H9 (cell line): Measurements from ENCODE around the gene HSPA9. TPM values are rescaled to one million over a fixed set of nuclear protein-coding genes. Genes with fewer than 3 reads are reported as not detected.
A peak's percentile ranks its signal among the peaks of the same experiment; 100 is the strongest.

Experiments
- DNase-seq: peaks from one replicate; pipeline ENCODE4 v3.0.0-alpha.2; 2017
- H2AFZ ChIP-seq: one replicate; pipeline ENCODE4 v1.6.1; 2013; ENCODE audit warnings: mild to moderate bottlenecking, low read length, control low read depth, moderate library complexity
- H2AK5ac ChIP-seq: 2 replicates; pipeline ENCODE4 v1.6.1; 2013; ENCODE audit warnings: low read length, control low read depth, mixed read lengths; ENCODE audit not compliant: insufficient read length
- H2BK120ac ChIP-seq: one replicate; pipeline ENCODE4 v1.6.1; 2013; ENCODE audit warnings: low read depth, mild to moderate bottlenecking, low read length, control low read depth, inconsistent platforms; ENCODE audit not compliant: poor library complexity, severe bottlenecking
- H2BK12ac ChIP-seq: 2 replicates; pipeline ENCODE4 v1.6.1; 2013; ENCODE audit warnings: low read length, control low read depth, mixed read lengths, low read depth; ENCODE audit not compliant: insufficient read length
- H2BK15ac ChIP-seq: 2 replicates; pipeline ENCODE4 v1.6.1; 2013; ENCODE audit warnings: low read depth, low read length, control low read depth
- H2BK20ac ChIP-seq: one replicate; pipeline ENCODE4 v1.6.1; 2013; ENCODE audit warnings: low read depth, mild to moderate bottlenecking, low read length, control low read depth, inconsistent platforms; ENCODE audit not compliant: poor library complexity, severe bottlenecking
- H2BK5ac ChIP-seq: 2 replicates; pipeline ENCODE4 v1.6.1; 2013; ENCODE audit warnings: low read length, control low read depth, mixed read lengths; ENCODE audit not compliant: insufficient read length
- H3K14ac ChIP-seq: 2 replicates; pipeline ENCODE4 v1.6.1; 2013; ENCODE audit warnings: low read length, control low read depth; ENCODE audit not compliant: insufficient read depth
- H3K18ac ChIP-seq: 2 replicates; pipeline ENCODE4 v1.6.1; 2013; ENCODE audit warnings: low read depth, mild to moderate bottlenecking, mixed read lengths, low read length, control low read depth; ENCODE audit not compliant: insufficient read length
- H3K23ac ChIP-seq: 2 replicates; pipeline ENCODE4 v1.6.1; 2013; ENCODE audit warnings: low read length, control low read depth, mixed read lengths, low read depth; ENCODE audit not compliant: insufficient read length
- H3K23me2 ChIP-seq: 2 replicates; pipeline ENCODE4 v1.6.1; 2013; ENCODE audit warnings: low read depth, mild to moderate bottlenecking, mixed read lengths, low read length, control low read depth; ENCODE audit not compliant: insufficient read length, poor library complexity, severe bottlenecking
- H3K27ac ChIP-seq: 2 replicates; pipeline ENCODE4 v1.5.1; 2013; ENCODE audit warnings: low read length, control low read depth, mixed read lengths, low read depth; ENCODE audit not compliant: insufficient read length
- H3K27me3 ChIP-seq: 2 replicates; pipeline ENCODE4 v1.6.1; 2013; ENCODE audit warnings: low read length, control low read depth, inconsistent platforms; ENCODE audit not compliant: insufficient read depth
- H3K4ac ChIP-seq: 2 replicates; pipeline ENCODE4 v1.6.1; 2013; ENCODE audit warnings: low read depth, mild to moderate bottlenecking, control low read depth, inconsistent platforms, low read length, moderate library complexity
- H3K4me1 ChIP-seq: 2 replicates; pipeline ENCODE4 v1.6.1; 2013; ENCODE audit warnings: low read length, control low read depth, inconsistent platforms; ENCODE audit not compliant: insufficient read depth
- H3K4me2 ChIP-seq: 2 replicates; pipeline ENCODE4 v1.6.1; 2013; ENCODE audit warnings: low read length, control low read depth, mixed read lengths; ENCODE audit not compliant: insufficient read length, insufficient read depth
- H3K56ac ChIP-seq: 2 replicates; pipeline ENCODE4 v1.6.1; 2013; ENCODE audit warnings: low read depth, mild to moderate bottlenecking, mixed read lengths, low read length, control low read depth; ENCODE audit not compliant: insufficient read length
- H3K79me1 ChIP-seq: 2 replicates; pipeline ENCODE4 v1.6.1; 2013; ENCODE audit warnings: low read depth, mild to moderate bottlenecking, moderate library complexity, low read length, control low read depth, inconsistent platforms; ENCODE audit not compliant: insufficient read depth, poor library complexity, severe bottlenecking
- H3K79me2 ChIP-seq: 2 replicates; pipeline ENCODE4 v1.6.1; 2013; ENCODE audit warnings: low read length, control low read depth, inconsistent platforms; ENCODE audit not compliant: insufficient read depth
- H3K9ac ChIP-seq: 2 replicates; pipeline ENCODE4 v1.6.1; 2013; ENCODE audit warnings: low read length, control low read depth, mixed read lengths; ENCODE audit not compliant: insufficient read length; ENCODE audit errors: extremely low read depth
- H3K9me3 ChIP-seq: one replicate; pipeline ENCODE4 v1.6.1; 2013; ENCODE audit warnings: low read depth, low read length, inconsistent platforms; ENCODE audit not compliant: control insufficient read depth
- H3T11ph ChIP-seq: one replicate; pipeline ENCODE4 v1.6.1; 2013; ENCODE audit warnings: mild to moderate bottlenecking, low read length, control low read depth, inconsistent platforms
- H4K20me1 ChIP-seq: one replicate; pipeline ENCODE4 v1.6.1; 2013; ENCODE audit not compliant: control insufficient read depth, insufficient read length, insufficient read depth
- H4K5ac ChIP-seq: 2 replicates; pipeline ENCODE4 v1.6.1; 2013; ENCODE audit warnings: low read depth, mild to moderate bottlenecking, mixed read lengths, low read length, control low read depth; ENCODE audit not compliant: insufficient read length
- H4K8ac ChIP-seq: replicated peaks from 2 replicates; pipeline ENCODE4 v1.6.1; 2013; ENCODE audit warnings: low read length, control low read depth, mixed read lengths, low read depth; ENCODE audit not compliant: insufficient read length
- H4K91ac ChIP-seq: 2 replicates; pipeline ENCODE4 v1.6.1; 2013; ENCODE audit warnings: low read depth, mild to moderate bottlenecking, moderate library complexity, mixed read lengths, low read length, control low read depth; ENCODE audit not compliant: insufficient read length
- H3K27ac Mint-ChIP-seq, 3 experiments: 2 replicates in 2 of 3; 3 replicates in 1 of 3; pipeline ENCODE4 v1.8.0; 2020 to 2021; ENCODE audit warnings: mixed read lengths in 3 of 3, mild to moderate bottlenecking in 1 of 3, moderate library complexity in 1 of 3
- H3K27me3 Mint-ChIP-seq: 2 replicates; pipeline ENCODE4 v1.8.0; 2021; ENCODE audit warnings: low read depth, mild to moderate bottlenecking, moderate library complexity, mixed read lengths
- H3K36me3 Mint-ChIP-seq, 3 experiments: 2 replicates in 2 of 3; 3 replicates in 1 of 3; pipeline ENCODE4 v1.8.0; 2020 to 2021; ENCODE audit warnings: low read depth in 3 of 3, mixed read lengths in 3 of 3; ENCODE audit not compliant: insufficient read depth in 1 of 3
- H3K4me1 Mint-ChIP-seq, 2 experiments: 2 replicates each; pipeline ENCODE4 v1.8.0; 2020; ENCODE audit warnings: mixed read lengths in 2 of 2
- H3K4me3 Mint-ChIP-seq, 2 experiments: 2 replicates in 1 of 2; 3 replicates in 1 of 2; pipeline ENCODE4 v1.8.0; 2020 to 2021; ENCODE audit warnings: mild to moderate bottlenecking in 2 of 2, mixed read lengths in 2 of 2, moderate library complexity in 1 of 2
- H3K9me3 Mint-ChIP-seq, 2 experiments: 2 replicates in 1 of 2; 3 replicates in 1 of 2; pipeline ENCODE4 v1.8.0; 2020; ENCODE audit warnings: mild to moderate bottlenecking in 2 of 2, mixed read lengths in 2 of 2, moderate library complexity in 1 of 2
- WGBS: extraction: QIAGEN DNeasy Blood & Tissue Kit; methylation state at CpG from one replicate; pipeline ENCODE4 v1.1.7; 2013; ENCODE audit warnings: missing lambda C conversion rate, low lambda C conversion rate, mixed read lengths; ENCODE audit not compliant: insufficient read length; ENCODE audit errors: extremely low coverage; 5-methylcytosine and 5-hydroxymethylcytosine counted together
- total RNA-seq: library from RNA; stranded (reverse); gene quantifications from 2 replicates; pipeline ENCODE4 v1.2.1, GENCODE V29; 2021
- TF ChIP-seq, protein P1 (sequence below): fragments of 200-600 bp; sonication (generic); conservative IDR thresholded peaks from 3 replicates; pipeline ENCODE4 v1.8.0; 2021; ENCODE audit warnings: antibody characterized with exemption, mild to moderate bottlenecking

Gene HSPA9
- total RNA-seq, 1 experiment from 2014 or later = 397 TPM

DNA sequence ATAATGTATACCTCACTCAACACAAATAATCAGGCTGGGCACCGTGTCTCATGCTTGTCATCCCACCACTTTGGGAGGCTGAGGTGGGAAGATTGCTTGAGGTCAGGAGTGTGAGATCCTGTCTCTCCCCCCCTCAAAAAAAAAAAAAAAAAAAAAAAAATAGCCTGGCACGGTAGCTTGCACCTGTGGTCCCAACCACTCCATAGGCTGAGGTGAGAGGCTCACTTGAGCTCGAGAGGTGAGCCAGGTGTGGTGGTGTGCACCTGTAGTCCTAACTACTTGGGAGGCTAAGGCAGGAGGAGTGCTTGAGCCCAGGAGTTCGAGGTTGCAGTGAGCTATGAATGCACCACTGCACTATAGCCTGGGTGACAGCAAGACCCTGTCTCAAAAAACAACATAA is 22.5 kb downstream of the HSPA9 start:
- Histone ChIP-seq H3K18ac (no peak overlapping the region), H3K9ac (no peak overlapping the region), H4K91ac (no peak overlapping the region), H4K8ac (no peak overlapping the region), H3K4me2 (no peak overlapping the region), H2AK5ac (no peak overlapping the region), H4K20me1 (no peaks in the 10 kb centered on the region), H3K79me2 (peaks cover 6% of the 10 kb centered on the region; the same call in 1 of the 2 replicates), H3K9me3 (no peaks in the 10 kb centered on the region), H4K5ac (no peak overlapping the region), H3K79me1 (no peaks in the 10 kb centered on the region), H2BK5ac (no peak overlapping the region), H3K27me3 (no peaks in the 10 kb centered on the region), H3K56ac (no peak overlapping the region), H2BK12ac (no peak overlapping the region), H3K23me2 (no peaks in the 10 kb centered on the region), H2BK15ac (no peak overlapping the region), H3K14ac (no peak overlapping the region), H2AFZ (no peak overlapping the region), H3K23ac (no peak overlapping the region), H3K4ac (no peak overlapping the region), H3K4me1 (no peaks in the 10 kb centered on the region), H2BK20ac (no peak overlapping the region), H2BK120ac (no peak overlapping the region), H3T11ph (no peak overlapping the region), H3K27ac (no peak overlapping the region)
- peak overlapping the region in 1 of 3 experiments; percentile 36; a peak in 1 of 7 replicates for H3K27ac Mint-ChIP-seq
- H3K27me3 Mint-ChIP-seq = no peaks in the 10 kb centered on the region
- TF ChIP-seq, protein P1, sequence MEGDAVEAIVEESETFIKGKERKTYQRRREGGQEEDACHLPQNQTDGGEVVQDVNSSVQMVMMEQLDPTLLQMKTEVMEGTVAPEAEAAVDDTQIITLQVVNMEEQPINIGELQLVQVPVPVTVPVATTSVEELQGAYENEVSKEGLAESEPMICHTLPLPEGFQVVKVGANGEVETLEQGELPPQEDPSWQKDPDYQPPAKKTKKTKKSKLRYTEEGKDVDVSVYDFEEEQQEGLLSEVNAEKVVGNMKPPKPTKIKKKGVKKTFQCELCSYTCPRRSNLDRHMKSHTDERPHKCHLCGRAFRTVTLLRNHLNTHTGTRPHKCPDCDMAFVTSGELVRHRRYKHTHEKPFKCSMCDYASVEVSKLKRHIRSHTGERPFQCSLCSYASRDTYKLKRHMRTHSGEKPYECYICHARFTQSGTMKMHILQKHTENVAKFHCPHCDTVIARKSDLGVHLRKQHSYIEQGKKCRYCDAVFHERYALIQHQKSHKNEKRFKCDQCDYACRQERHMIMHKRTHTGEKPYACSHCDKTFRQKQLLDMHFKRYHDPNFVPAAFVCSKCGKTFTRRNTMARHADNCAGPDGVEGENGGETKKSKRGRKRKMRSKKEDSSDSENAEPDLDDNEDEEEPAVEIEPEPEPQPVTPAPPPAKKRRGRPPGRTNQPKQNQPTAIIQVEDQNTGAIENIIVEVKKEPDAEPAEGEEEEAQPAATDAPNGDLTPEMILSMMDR = no peak
- H3K4me1 Mint-ChIP-seq = peaks cover 2 to 3% of the 10 kb centered on the region in 2 experiments; a peak in 3 of 4 replicates
- no CpG with 5 or more reads among the region's 4 CpGs for WGBS
- H3K4me3 Mint-ChIP-seq = no peak overlapping the region
- no peaks in the 10 kb centered on the region for H3K9me3 Mint-ChIP-seq
- peaks cover 21 to 61% (median 48%) of the 10 kb centered on the region in 3 experiments for H3K36me3 Mint-ChIP-seq
- no peak for DNase-seq
